Rectal smooth muscle tissue (tissue), 1 donor: Measurements from ENCODE around the gene HIGD1A.

Experiments used
- H3K27ac ChIP-seq: one replicate; pipeline ENCODE4 v1.7.0; 2013; ENCODE audit warnings: low read depth, low read length, inconsistent platforms
- H3K27me3 ChIP-seq: one replicate; pipeline ENCODE4 v1.7.0; 2013; ENCODE audit warnings: low read length; ENCODE audit not compliant: control insufficient read depth, insufficient read depth
- H3K36me3 ChIP-seq: one replicate; pipeline ENCODE4 v1.7.0; 2013; ENCODE audit warnings: low read length; ENCODE audit not compliant: control insufficient read depth, insufficient read depth
- H3K4me1 ChIP-seq: one replicate; pipeline ENCODE4 v1.7.0; 2013; ENCODE audit warnings: low read length; ENCODE audit not compliant: control insufficient read depth, insufficient read depth
- H3K4me3 ChIP-seq: one replicate; pipeline ENCODE4 v1.7.0; 2013; ENCODE audit warnings: low read length
- H3K9ac ChIP-seq: one replicate; pipeline ENCODE4 v1.7.0; 2013; ENCODE audit warnings: low read length

HIGD1A gene

GRCh38 chr3:42841332-42841731, 37.0 kb upstream of the HIGD1A start:
- Histone ChIP-seq H3K9ac (no peak overlapping the region), H3K36me3 (no peaks in the 10 kb centered on the region), H3K27me3 (no peaks in the 10 kb centered on the region), H3K27ac (no peak overlapping the region), H3K4me1 (peaks cover 7% of the 10 kb centered on the region), H3K4me3 (no peak overlapping the region)

- H3K27ac ChIP-seq: no peak overlapping the region
- no peak overlapping the region for H3K4me3 ChIP-seq
- no peak overlapping the region for H3K9ac ChIP-seq
- H3K36me3 ChIP-seq: no peaks in the 10 kb centered on the region
- peaks cover 3% of the 10 kb centered on the region for H3K4me1 ChIP-seq
- no peaks in the 10 kb centered on the region for H3K27me3 ChIP-seq
Measured at GRCh38 chr3:42839616-42840015, 35.3 kb upstream of the HIGD1A start.

GRCh38 chr3:42838571-42838970, 34.3 kb upstream of the HIGD1A start:
- H3K4me3 ChIP-seq: no peak overlapping the region
- no peaks in the 10 kb centered on the region for H3K36me3 ChIP-seq
- H3K27ac ChIP-seq: no peak overlapping the region
- no peaks in the 10 kb centered on the region for H3K27me3 ChIP-seq
- H3K4me1 ChIP-seq: peaks cover 2% of the 10 kb centered on the region
- no peak overlapping the region for H3K9ac ChIP-seq

GRCh38 chr3:42836150-42837123, 32.1 kb upstream of the HIGD1A start:
- H3K9ac ChIP-seq: no peak overlapping the region
- no peak overlapping the region for H3K4me3 ChIP-seq
- H3K36me3 ChIP-seq: no peaks in the 10 kb centered on the region

GRCh38 chr3:42831321-42831713, 27.0 kb upstream of the HIGD1A start:
- H3K4me3 ChIP-seq: no peak overlapping the region
- no peaks in the 10 kb centered on the region for H3K4me1 ChIP-seq
- no peak overlapping the region for H3K27ac ChIP-seq
- no peaks in the 10 kb centered on the region for H3K27me3 ChIP-seq
- no peak overlapping the region for H3K9ac ChIP-seq
- H3K36me3 ChIP-seq: no peaks in the 10 kb centered on the region

More at GRCh38 chr3:42836150-42837123, 32.1 kb upstream of the HIGD1A start:
- Histone ChIP-seq H3K27me3 (no peaks in the 10 kb centered on the region), H3K27ac (no peak overlapping the region), H3K4me1 (no peaks in the 10 kb centered on the region)

- Histone ChIP-seq H3K36me3 (no peaks in the 10 kb centered on the region), H3K27me3 (no peaks in the 10 kb centered on the region), H3K9ac (no peak overlapping the region), H3K4me1 (no peaks in the 10 kb centered on the region), H3K4me3 (no peak overlapping the region), H3K27ac (no peak overlapping the region)
Measured at GRCh38 chr3:42830437-42831320, 26.4 kb upstream of the HIGD1A start.

- Histone ChIP-seq H3K27me3 (no peaks in the 10 kb centered on the region), H3K9ac (no peak overlapping the region), H3K27ac (no peak overlapping the region), H3K36me3 (no peaks in the 10 kb centered on the region), H3K4me1 (no peaks in the 10 kb centered on the region), H3K4me3 (no peak overlapping the region)
Measured at GRCh38 chr3:42829628-42830436, 25.5 kb upstream of the HIGD1A start.

GRCh38 chr3:42829083-42829627, 24.9 kb upstream of the HIGD1A start:
- H3K9ac ChIP-seq: no peak overlapping the region
- H3K27ac ChIP-seq: no peak overlapping the region

GRCh38 chr3:42827654-42828053, 23.4 kb upstream of the HIGD1A start:
- Histone ChIP-seq H3K9ac (no peak overlapping the region), H3K36me3 (no peaks in the 10 kb centered on the region), H3K4me1 (no peaks in the 10 kb centered on the region), H3K27ac (no peak overlapping the region), H3K4me3 (no peak overlapping the region), H3K27me3 (no peaks in the 10 kb centered on the region)

More at GRCh38 chr3:42829083-42829627, 24.9 kb upstream of the HIGD1A start:
- Histone ChIP-seq H3K36me3 (no peaks in the 10 kb centered on the region), H3K4me1 (no peaks in the 10 kb centered on the region), H3K27me3 (no peaks in the 10 kb centered on the region), H3K4me3 (no peak overlapping the region)

GRCh38 chr3:42827023-42827422, 22.7 kb upstream of the HIGD1A start:
- Histone ChIP-seq H3K27me3 (no peaks in the 10 kb centered on the region), H3K36me3 (no peaks in the 10 kb centered on the region), H3K4me1 (no peaks in the 10 kb centered on the region), H3K9ac (no peak overlapping the region), H3K27ac (no peak overlapping the region), H3K4me3 (no peak overlapping the region)

- Histone ChIP-seq H3K4me3 (no peak overlapping the region), H3K27ac (no peak overlapping the region), H3K36me3 (no peaks in the 10 kb centered on the region), H3K9ac (no peak overlapping the region), H3K27me3 (no peaks in the 10 kb centered on the region), H3K4me1 (no peaks in the 10 kb centered on the region)
Measured at GRCh38 chr3:42826141-42826540, 21.9 kb upstream of the HIGD1A start.
